B cell (primary cell): ENCODE measurements around the gene CACNB2. TPM values are rescaled to one million over a fixed set of nuclear protein-coding genes. Genes with fewer than 3 reads are reported as not detected.

ENCODE experiments used
- ATAC-seq: fragments of 200-7000 bp; cut with Tn5 transposase; one replicate; pipeline ENCODE4 v1.10.0; 2021; ENCODE audit warnings: low read depth, mild to moderate bottlenecking, moderate number of reproducible peaks, moderate library complexity
- CTCF ChIA-PET: fragments of 350-600 bp; sonication (Branson Sonifier 250); formaldehyde crosslinking; loops from one replicate; lab custom pipeline; 2021; ENCODE audit warnings: antibody characterized with exemption, inconsistent platforms; lab: Charles Lee
- POLR2A ChIA-PET: fragments of 350-600 bp; sonication (Branson Sonifier 250); formaldehyde crosslinking; loops from one replicate; lab custom pipeline; 2021; ENCODE audit warnings: antibody characterized with exemption; lab: Charles Lee
- DNase-seq: peaks from one replicate; pipeline ENCODE4 v3.0.0; 2013
- H2AFZ ChIP-seq: 2 replicates; pipeline ENCODE4 v1.6.1; 2012; ENCODE audit warnings: mild to moderate bottlenecking, low read depth, low read length; ENCODE audit not compliant: insufficient read depth, poor library complexity, severe bottlenecking
- H3K27ac ChIP-seq, 2 donors: 1 replicate in 1 of 2; 2 replicates in 1 of 2; pipeline ENCODE4 v1.5.1; 2012 to 2013; ENCODE audit warnings: low read length in 2 of 2, mild to moderate bottlenecking in 2 of 2, moderate library complexity in 1 of 2
- H3K27me3 ChIP-seq, 4 experiments: fragments of 200-600 bp in 1 of 4; sonication (generic) in 1 of 4; replicated peaks in 1 of 4; 1 replicate in 2 of 4; 2 replicates in 2 of 4; pipeline versions ENCODE4 v1.6.1 to v1.7.0; 2013 to 2016; ENCODE audit warnings: low read length in 3 of 4, mild to moderate bottlenecking in 2 of 4, mixed read lengths in 1 of 4, moderate library complexity in 1 of 4; ENCODE audit not compliant: insufficient read depth in 4 of 4, control insufficient read depth in 3 of 4; ENCODE audit errors: control extremely low read depth in 1 of 4
- H3K36me3 ChIP-seq, 2 experiments: replicated peaks in 1 of 2; 1 replicate in 1 of 2; 2 replicates in 1 of 2; pipeline versions ENCODE4 v1.6.1 to v1.7.1; 2013; ENCODE audit warnings: low read length in 1 of 2; ENCODE audit not compliant: insufficient read depth in 2 of 2, control insufficient read depth in 1 of 2; ENCODE audit errors: control extremely low read depth in 1 of 2, extremely low read depth in 1 of 2
- H3K4me1 ChIP-seq, 2 donors: fragments of 200-600 bp in 1 of 2; sonication (generic) in 1 of 2; 1 replicate in 1 of 2; 2 replicates in 1 of 2; pipeline versions ENCODE4 v1.5.1 to v1.6.1; 2013 to 2017; ENCODE audit warnings: low read length in 2 of 2; ENCODE audit not compliant: control insufficient read depth in 2 of 2, insufficient read depth in 2 of 2
- H3K4me2 ChIP-seq: replicated peaks from 2 replicates; pipeline ENCODE3; 2012; ENCODE audit warnings: mild to moderate bottlenecking, low read depth, low read length; ENCODE audit not compliant: poor library complexity, severe bottlenecking
- H3K4me3 ChIP-seq, 5 experiments: fragments of 200-600 bp in 1 of 5; sonication (generic) in 1 of 5; 1 replicate in 3 of 5; 2 replicates in 2 of 5; pipeline versions ENCODE4 v1.5.1 to v1.7.0; 2011 to 2016; ENCODE audit warnings: low read length in 4 of 5, mild to moderate bottlenecking in 4 of 5, low read depth in 2 of 5, control low read depth in 1 of 5, moderate library complexity in 1 of 5; ENCODE audit not compliant: insufficient read depth in 1 of 5; ENCODE audit errors: control extremely low read depth in 1 of 5, extremely low read depth in 1 of 5
- H3K79me2 ChIP-seq: fragments of 200-600 bp; sonication (generic); one replicate; pipeline ENCODE4 v1.6.0; 2016; ENCODE audit warnings: low read length; ENCODE audit not compliant: control insufficient read depth, insufficient read depth
- H3K9ac ChIP-seq: fragments of 200-600 bp; sonication (generic); 2 replicates; pipeline ENCODE4 v1.6.1; 2017; ENCODE audit warnings: mild to moderate bottlenecking, low read length, moderate library complexity
- H3K9me3 ChIP-seq, 3 donors: one replicate each; pipeline versions ENCODE4 v1.6.1 to v1.7.1; 2013; ENCODE audit warnings: low read length in 2 of 3; ENCODE audit not compliant: control insufficient read depth in 2 of 3, insufficient read depth in 1 of 3; ENCODE audit errors: control extremely low read depth in 1 of 3
- H4K20me1 ChIP-seq: 2 replicates; pipeline ENCODE4 v1.6.0; 2012; ENCODE audit warnings: mild to moderate bottlenecking, low read length; ENCODE audit not compliant: insufficient read depth, control insufficient read depth, poor library complexity, severe bottlenecking
- H3K27ac Mint-ChIP-seq: one replicate; pipeline ENCODE4 v1.8.0; 2021; ENCODE audit warnings: mixed read lengths
- H3K27me3 Mint-ChIP-seq: one replicate; pipeline ENCODE4 v1.8.0; 2021; ENCODE audit warnings: mixed read lengths
- H3K4me1 Mint-ChIP-seq: one replicate; pipeline ENCODE4 v1.8.0; 2021; ENCODE audit warnings: mixed read lengths
- H3K4me3 Mint-ChIP-seq: one replicate; pipeline ENCODE4 v1.8.0; 2021; ENCODE audit warnings: mixed read lengths
- H3K9me3 Mint-ChIP-seq: one replicate; pipeline ENCODE4 v1.8.0; 2022; ENCODE audit warnings: mixed read lengths; ENCODE audit not compliant: insufficient read depth
- CTCF ChIP-seq: fragments of 200-600 bp; IDR thresholded peaks from one replicate; pipeline ENCODE4 v1.8.0; 2022; ENCODE audit warnings: antibody characterized with exemption, mild to moderate bottlenecking
- EZH2 ChIP-seq: IDR thresholded peaks from 2 replicates; pipeline ENCODE4 v1.6.1; 2012; ENCODE audit warnings: borderline replicate concordance, low read depth, mild to moderate bottlenecking, moderate library complexity, low read length; ENCODE audit not compliant: insufficient read depth, poor library complexity, severe bottlenecking
- WGBS: methylation state at CpG from one replicate; pipeline ENCODE4 v1.1.5; 2013; ENCODE audit warnings: missing lambda C conversion rate; ENCODE audit not compliant: insufficient coverage; 5-methylcytosine and 5-hydroxymethylcytosine counted together
- intact Hi-C: fragments of 100-400 bp; cut with micrococcal nuclease; formaldehyde crosslinking; loops from one replicate; pipeline ENCODE4 v1.10.0; 2022
- polyA plus RNA-seq: library from polyadenylated mRNA; depleted of rRNA; stranded (reverse); fragments of >200 nt; gene quantifications from 2 replicates; pipeline ENCODE4 v1.2.3, GENCODE V29; 2012
- total RNA-seq, 2 donors: library from RNA; stranded (reverse); fragments of 120-200 nt in 1 of 2; gene quantifications; 1 replicate in 1 of 2; 2 replicates in 1 of 2; pipeline versions ENCODE4 v1.2.3 to v1.2.4, GENCODE V29; 2013 to 2022

Gene CACNB2
- total and polyA plus RNA-seq, 2 donors (not counting 1 experiment from before 2014, with no cell fraction given), result not detected

GRCh38 chr10:18490755-18491154 is 350.5 kb downstream of the CACNB2 start:
- Histone ChIP-seq H4K20me1 (no peaks in the 10 kb centered on the region), H3K36me3 (no peaks in the 10 kb centered on the region), H3K4me2 (no peak overlapping the region), H3K27ac (no peak overlapping the region), H3K27me3 (no peaks in the 10 kb centered on the region), H3K9ac (no peak overlapping the region), H3K4me1 (no peaks in the 10 kb centered on the region), H3K79me2 (no peaks in the 10 kb centered on the region), H3K4me3 (no peak overlapping the region), H2AFZ (no peak overlapping the region), H3K9me3 (no peaks in the 10 kb centered on the region)
- H3K4me1 Mint-ChIP-seq, result no peaks in the 10 kb centered on the region
- WGBS, result 77% methylated on average over 1 of the region's 4 CpGs
- intact Hi-C loops, result no loop called here
- ATAC-seq (no peak), DNase-seq (no peak)
- no peak overlapping the region for H3K27ac Mint-ChIP-seq
- POLR2A ChIA-PET, result no interaction called here
- H3K4me3 Mint-ChIP-seq, result no peak overlapping the region
- H3K27me3 Mint-ChIP-seq, result no peaks in the 10 kb centered on the region
- CTCF ChIA-PET, result no interaction called here
- TF ChIP-seq EZH2 (no peak), CTCF (no peak)
- no peaks in the 10 kb centered on the region for H3K9me3 Mint-ChIP-seq

- H3K79me2 ChIP-seq, result no peaks in the 10 kb centered on the region
- no peak overlapping the region for H3K9ac ChIP-seq
- H3K9me3 Mint-ChIP-seq, result no peaks in the 10 kb centered on the region
- no peak for TF ChIP-seq EZH2
- TF ChIP-seq CTCF, result no peak
- H3K27ac Mint-ChIP-seq, result no peak overlapping the region
- H3K36me3 ChIP-seq, result no peaks in the 10 kb centered on the region
- DNase-seq, result no peak
- H3K27me3 Mint-ChIP-seq, result no peaks in the 10 kb centered on the region
- no peak overlapping the region for H3K4me3 Mint-ChIP-seq
- no peaks in the 10 kb centered on the region for H3K4me1 ChIP-seq
- H2AFZ ChIP-seq, result no peak overlapping the region
- H3K27me3 ChIP-seq, result no peaks in the 10 kb centered on the region
- H3K4me2 ChIP-seq, result no peak overlapping the region
- CTCF ChIA-PET, result interaction anchor here (0.7 kb wide), 1 partner anchor 150 kb away, joined by 5 read pairs; no protein-coding TSS in a partner anchor
- no CpG with 5 or more reads among the region's 8 CpGs for WGBS
- no peaks in the 10 kb centered on the region for H3K9me3 ChIP-seq
- H3K27ac ChIP-seq, result no peak overlapping the region
- H3K4me3 ChIP-seq, result no peak overlapping the region
- H3K4me1 Mint-ChIP-seq, result no peaks in the 10 kb centered on the region
- no peaks in the 10 kb centered on the region for H4K20me1 ChIP-seq
- ATAC-seq, result no peak
- POLR2A ChIA-PET, result no interaction called here
- intact Hi-C loops, result no loop called here
These were observed 357.7 kb downstream of the CACNB2 start for GRCh38 chr10:18497806-18498369.
